K562 (cell line): ENCODE data around the gene GNAZ.

Source experiments
- HNRNPLL ChIP-seq: fragments of 200-400 bp; formaldehyde crosslinking; IDR thresholded peaks from 2 replicates; pipeline ENCODE4 v1.6.1; 2017; ENCODE audit warnings: low read length, low read depth, mild to moderate bottlenecking; ENCODE audit not compliant: poor library complexity, severe bottlenecking
- PREB ChIP-seq: sonication (generic); formaldehyde crosslinking; IDR thresholded peaks from 2 replicates; pipeline ENCODE4 v1.8.1; 2023; ENCODE audit warnings: mild to moderate bottlenecking, missing genetic modification reagents
- YY1 ChIP-seq, 3 experiments: IDR thresholded peaks; 2 replicates each; pipeline ENCODE4 v1.6.1; 2011; ENCODE audit warnings: low read length in 2 of 3, mild to moderate bottlenecking in 2 of 3, moderate library complexity in 2 of 3, borderline replicate concordance in 1 of 3, control low read depth in 1 of 3, low read depth in 1 of 3; ENCODE audit not compliant: insufficient read depth in 3 of 3, insufficient replicate concordance in 2 of 3, control insufficient read depth in 1 of 3, insufficient read length in 1 of 3; ENCODE audit errors: extremely low read depth in 1 of 3
- ZFP36 ChIP-seq: fragments of 150-350 bp; IDR thresholded peaks from 2 replicates; pipeline ENCODE4 v1.6.1; 2018; ENCODE audit warnings: low read length, low read depth; ENCODE audit not compliant: partially characterized antibody

GRCh38 chr22:23124611-23125511, 54.5 kb downstream of the GNAZ start:
- TF ChIP-seq YY1 (IDR thresholded peaks at IDR 0.05; ENCODE audit: borderline replicate concordance in 1 of 3, control insufficient read depth in 1 of 3, extremely low read depth in 1 of 3, insufficient read depth in 3 of 3, insufficient read length in 1 of 3, insufficient replicate concordance in 2 of 3, low read depth in 1 of 3, low read length in 2 of 3) (no peak), ZFP36 (no peak), HNRNPLL (no peak), PREB (CRISPR knock-in tag) (no peak)
